Breast epithelium (tissue), 4 donors: ENCODE measurements around the gene KYAT1. TPM values are rescaled to one million over a fixed set of nuclear protein-coding genes. Genes with fewer than 3 reads are reported as not detected.

Source experiments
- DNase-seq, 2 donors: peaks; one replicate each; pipeline ENCODE4 v3.0.0-alpha.2; 2019; ENCODE audit warnings: low spot score in 2 of 2
- H3K27ac ChIP-seq, 2 donors: fragments of 200-600 bp; sonication (generic) in 1 of 2; one replicate each; pipeline ENCODE4 v1.5.1; 2016 to 2019; ENCODE audit warnings: mild to moderate bottlenecking in 1 of 2
- H3K27me3 ChIP-seq, 2 donors: fragments of 200-600 bp; sonication (generic) in 1 of 2; one replicate each; pipeline versions ENCODE4 v1.5.1 to v1.6.0; 2017 to 2019; ENCODE audit warnings: control low read depth in 1 of 2, mild to moderate bottlenecking in 1 of 2
- H3K36me3 ChIP-seq: fragments of 200-600 bp; one replicate; pipeline ENCODE4 v1.5.1; 2019
- H3K4me1 ChIP-seq, 2 donors: fragments of 200-600 bp; sonication (generic); one replicate each; pipeline ENCODE4 v1.5.1; 2016 to 2019; ENCODE audit warnings: control low read depth in 1 of 2
- H3K4me3 ChIP-seq, 3 donors: fragments of 200-600 bp; sonication (generic); 1 replicate in 2 of 3; 2 replicates in 1 of 3; pipeline ENCODE4 v1.5.1; 2016 to 2019; ENCODE audit warnings: mild to moderate bottlenecking in 3 of 3, moderate library complexity in 2 of 3
- H3K9me3 ChIP-seq, 2 donors: fragments of 200-600 bp; sonication (generic) in 1 of 2; one replicate each; pipeline ENCODE4 v1.5.1; 2016 to 2019; ENCODE audit warnings: control low read depth in 1 of 2
- POLR2A ChIP-seq: fragments of 450-650 bp; IDR thresholded peaks from one replicate; pipeline ENCODE4 v1.6.1; 2016; ENCODE audit warnings: antibody characterized with exemption, mild to moderate bottlenecking, moderate library complexity
- POLR2AphosphoS5 ChIP-seq, 3 donors: sonication (generic); formaldehyde crosslinking; IDR thresholded peaks; one replicate each; pipeline ENCODE4 v1.6.1; 2017; ENCODE audit warnings: antibody characterized with exemption in 3 of 3
- intact Hi-C: fragments of 100-400 bp; cut with DNase I; formaldehyde crosslinking; loops from one replicate; pipeline ENCODE4 v1.15.1; 2023; ENCODE audit warnings: low total_unique reads
- total RNA-seq, 3 donors: library from RNA; depleted of rRNA; stranded (reverse); fragments of >200 nt; gene quantifications; one replicate each; pipeline ENCODE4 v1.1.0, GENCODE V29; 2016
- TF ChIP-seq, protein P1 (sequence below), 3 donors: fragments of 450-650 bp; IDR thresholded peaks; one replicate each; pipeline ENCODE4 v1.5.1; 2016 to 2017; ENCODE audit warnings: antibody characterized with exemption in 3 of 3, mild to moderate bottlenecking in 3 of 3, moderate library complexity in 3 of 3

The KYAT1 gene
- total RNA-seq, 3 donors from 2014 or later, result 3.0 to 7.6 (median 7.2) TPM

GRCh38 chr9:128841694-128842492 is 39.9 kb downstream of the KYAT1 start:
- Histone ChIP-seq H3K4me3 (no peak overlapping the region), H3K27ac (no peak overlapping the region), H3K9me3 (no peaks in the 10 kb centered on the region), H3K4me1 (no peaks in the 10 kb centered on the region), H3K36me3 (no peaks in the 10 kb centered on the region), H3K27me3 (no peaks in the 10 kb centered on the region)
- DNase-seq, result no peak
- intact Hi-C loops, result no loop called here
- TF ChIP-seq, protein P1, sequence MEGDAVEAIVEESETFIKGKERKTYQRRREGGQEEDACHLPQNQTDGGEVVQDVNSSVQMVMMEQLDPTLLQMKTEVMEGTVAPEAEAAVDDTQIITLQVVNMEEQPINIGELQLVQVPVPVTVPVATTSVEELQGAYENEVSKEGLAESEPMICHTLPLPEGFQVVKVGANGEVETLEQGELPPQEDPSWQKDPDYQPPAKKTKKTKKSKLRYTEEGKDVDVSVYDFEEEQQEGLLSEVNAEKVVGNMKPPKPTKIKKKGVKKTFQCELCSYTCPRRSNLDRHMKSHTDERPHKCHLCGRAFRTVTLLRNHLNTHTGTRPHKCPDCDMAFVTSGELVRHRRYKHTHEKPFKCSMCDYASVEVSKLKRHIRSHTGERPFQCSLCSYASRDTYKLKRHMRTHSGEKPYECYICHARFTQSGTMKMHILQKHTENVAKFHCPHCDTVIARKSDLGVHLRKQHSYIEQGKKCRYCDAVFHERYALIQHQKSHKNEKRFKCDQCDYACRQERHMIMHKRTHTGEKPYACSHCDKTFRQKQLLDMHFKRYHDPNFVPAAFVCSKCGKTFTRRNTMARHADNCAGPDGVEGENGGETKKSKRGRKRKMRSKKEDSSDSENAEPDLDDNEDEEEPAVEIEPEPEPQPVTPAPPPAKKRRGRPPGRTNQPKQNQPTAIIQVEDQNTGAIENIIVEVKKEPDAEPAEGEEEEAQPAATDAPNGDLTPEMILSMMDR (IDR thresholded peaks at IDR 0.05), result no peak

GRCh38 chr9:128840524-128840923 is 41.2 kb downstream of the KYAT1 start:
- TF ChIP-seq, protein P1 (IDR thresholded peaks at IDR 0.05), result no peak
- TF ChIP-seq POLR2AphosphoS5 (IDR thresholded peaks at IDR 0.05) (no peak), POLR2A (no peak)
- no peaks in the 10 kb centered on the region for H3K9me3 ChIP-seq
- no peak overlapping the region for H3K27ac ChIP-seq
- H3K4me1 ChIP-seq, result no peaks in the 10 kb centered on the region
- H3K36me3 ChIP-seq, result no peaks in the 10 kb centered on the region
- H3K4me3 ChIP-seq, result no peak overlapping the region
- H3K27me3 ChIP-seq, result no peaks in the 10 kb centered on the region
- intact Hi-C loops, result no loop called here
- DNase-seq, result no peak

DNA sequence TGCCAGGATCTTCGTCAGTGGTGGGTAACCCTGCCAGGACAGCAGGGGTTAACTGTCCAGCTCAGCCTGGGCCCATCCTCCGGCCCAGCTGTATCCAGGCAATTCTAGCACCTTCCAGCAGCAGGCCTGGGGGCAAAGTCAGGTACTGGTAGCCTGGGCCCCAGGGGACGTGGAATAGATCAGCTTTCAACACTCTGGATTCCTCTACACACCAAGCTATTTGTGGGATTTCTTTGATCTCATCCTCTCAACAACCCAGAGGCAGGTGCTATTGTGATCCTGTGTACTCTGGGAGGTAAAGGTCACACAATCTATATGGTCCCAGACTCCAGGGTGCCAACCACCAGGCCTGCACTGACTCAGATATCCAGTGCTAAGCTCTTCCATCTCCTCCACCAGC is 43.4 kb downstream of the KYAT1 start:
- no peaks in the 10 kb centered on the region for H3K27me3 ChIP-seq
- no peaks in the 10 kb centered on the region for H3K4me1 ChIP-seq
- no peaks in the 10 kb centered on the region for H3K9me3 ChIP-seq
- H3K36me3 ChIP-seq, result no peaks in the 10 kb centered on the region
- no peak for DNase-seq
- no peak overlapping the region for H3K27ac ChIP-seq
- no peak overlapping the region for H3K4me3 ChIP-seq
- intact Hi-C loops, result no loop called here
- TF ChIP-seq POLR2AphosphoS5 (IDR thresholded peaks at IDR 0.05) (no peak), POLR2A (no peak)
- TF ChIP-seq, protein P1 (IDR thresholded peaks at IDR 0.05), result no peak

GRCh38 chr9:128836509-128837145 is 45.1 kb downstream of the KYAT1 start:
- TF ChIP-seq, protein P1 (IDR thresholded peaks at IDR 0.05), result no peak
- no peak for TF ChIP-seq POLR2AphosphoS5 (IDR thresholded peaks at IDR 0.05)
- no peak for TF ChIP-seq POLR2A
- no peaks in the 10 kb centered on the region for H3K9me3 ChIP-seq
- no peak overlapping the region for H3K27ac ChIP-seq
- H3K36me3 ChIP-seq, result no peaks in the 10 kb centered on the region
- intact Hi-C loops, result no loop called here
- H3K4me3 ChIP-seq, result no peak overlapping the region
- no peak for DNase-seq
- H3K27me3 ChIP-seq, result no peaks in the 10 kb centered on the region
- H3K4me1 ChIP-seq, result no peaks in the 10 kb centered on the region
